Stimulated activated CD8-positive, alpha-beta memory T cell treated with anti-CD3 and anti-CD28 coated beads, Interleukin-15, amount 100 ng/mL, for 1 hour (primary cell): ENCODE results near the gene FOXA1.

Experiments
- DNase-seq: peaks from one replicate; pipeline ENCODE4 v3.0.0-alpha.2; 2020; ENCODE audit warnings: low read depth

FOXA1 gene

GRCh38 chr14:37594971-37595808 lies at the start of gene FOXA1, which contains the start of gene TTC6:
TSS of gene FOXA1 (minus strand) at chr14:37595249. CDS start at chr14:37594972, 277 bp downstream.
TSS of gene TTC6 (plus strand) at chr14:37595629. CDS start at chr14:37622065, 26,436 bp downstream.
- no peak for DNase-seq

- no peak for DNase-seq
These were observed 48.7 kb upstream of the FOXA1 start for GRCh38 chr14:37643701-37644100.

- no peak for DNase-seq
These were observed 47.1 kb upstream of the FOXA1 start for GRCh38 chr14:37642125-37642524.

DNA sequence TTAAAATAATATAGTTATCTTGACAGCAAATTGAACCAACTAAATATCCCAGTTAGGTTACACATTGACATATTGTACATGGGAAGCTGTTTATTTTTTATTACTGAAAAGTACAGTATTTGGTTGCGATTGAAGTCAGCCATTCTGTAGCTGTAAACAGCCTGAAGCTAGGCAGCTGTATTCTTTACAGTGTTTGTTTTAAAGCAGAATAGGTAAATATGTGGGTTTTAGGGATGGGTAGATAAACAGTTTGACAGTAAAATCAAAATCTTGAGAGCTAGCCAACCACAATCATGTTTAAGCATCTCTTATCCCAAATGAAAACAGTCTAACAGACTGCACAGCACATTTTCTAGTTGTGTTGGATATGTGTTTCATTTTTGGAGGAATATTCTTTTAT lies 46.1 kb upstream of the FOXA1 start:
- DNase-seq: no peak

DNA sequence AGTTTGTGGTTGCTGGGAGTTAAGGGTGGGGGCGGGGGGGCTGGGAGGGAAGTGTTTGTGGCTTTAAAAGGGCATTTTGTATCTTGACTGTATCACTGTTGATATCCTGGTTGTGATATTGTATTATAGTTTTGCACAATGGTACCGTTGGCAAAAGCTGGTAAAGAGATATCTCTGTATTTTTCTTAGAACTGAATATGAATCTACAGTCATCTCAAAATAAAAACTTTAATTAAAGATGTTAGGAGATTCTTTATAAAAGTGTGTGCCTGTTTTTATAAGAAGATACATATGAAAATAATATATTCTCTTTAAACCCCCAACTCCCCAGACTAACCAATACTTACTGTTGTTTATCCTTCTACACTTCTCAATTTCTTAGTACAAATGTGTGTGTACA lies 43.5 kb upstream of the FOXA1 start:
- no peak for DNase-seq

DNA sequence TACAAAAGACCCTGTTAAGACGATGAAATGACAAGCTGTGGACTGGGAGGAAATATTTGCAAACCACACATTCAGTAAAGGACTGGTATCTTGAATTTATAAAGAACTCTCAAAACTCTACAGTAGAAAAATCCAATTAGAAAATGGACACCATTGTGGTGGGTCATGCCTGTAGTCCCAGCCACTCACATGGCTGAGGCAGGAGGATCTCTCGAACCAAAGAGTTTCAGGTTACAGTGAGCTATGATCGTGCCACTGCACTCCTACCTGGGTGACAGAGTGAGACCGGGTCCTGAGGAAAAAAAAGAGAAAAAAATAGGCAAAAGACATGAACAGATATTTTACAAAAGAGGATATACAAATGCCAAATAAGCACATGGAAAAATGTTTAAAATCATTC lies 42.3 kb upstream of the FOXA1 start:
- no peak for DNase-seq

- no peak for DNase-seq
These were observed 30.8 kb upstream of the FOXA1 start for GRCh38 chr14:37625597-37626595.

DNA sequence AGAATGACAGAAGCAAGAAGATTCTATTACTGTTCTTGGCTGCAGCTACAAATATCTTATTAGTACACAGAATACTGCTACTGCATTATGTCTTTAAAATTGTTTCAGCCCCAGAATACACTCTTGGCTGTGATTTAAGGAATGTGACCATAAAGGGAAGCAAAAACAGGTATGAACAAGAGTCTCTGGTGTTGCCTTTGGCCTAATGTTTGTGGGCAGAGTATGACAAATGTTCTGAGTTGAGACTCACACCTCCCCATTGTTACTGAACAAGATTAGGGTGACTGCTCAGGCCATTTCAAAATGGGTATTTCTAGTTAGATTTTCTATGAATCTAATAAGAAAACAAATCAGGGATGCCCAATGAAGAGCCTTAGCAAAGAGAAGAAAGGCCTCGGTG lies 28.9 kb upstream of the FOXA1 start:
- no peak for DNase-seq

- DNase-seq: no peak
These were observed 28.4 kb upstream of the FOXA1 start for GRCh38 chr14:37623426-37623951.

GRCh38 chr14:37622231-37622923 lies 27.3 kb upstream of the FOXA1 start:
- no peak for DNase-seq

GRCh38 chr14:37620856-37621255 lies 25.8 kb upstream of the FOXA1 start:
- DNase-seq: no peak

- DNase-seq: no peak
These were observed 23.5 kb upstream of the FOXA1 start for GRCh38 chr14:37618498-37619028.

- no peak for DNase-seq
These were observed 22.9 kb upstream of the FOXA1 start for GRCh38 chr14:37617864-37618365.

- DNase-seq: no peak
These were observed 21.8 kb upstream of the FOXA1 start for GRCh38 chr14:37616853-37617252.

- DNase-seq: no peak
These were observed 20.7 kb upstream of the FOXA1 start for GRCh38 chr14:37615582-37616289.

GRCh38 chr14:37610945-37611523 lies 16.0 kb upstream of the FOXA1 start:
- no peak for DNase-seq

- no peak for DNase-seq
These were observed 13.6 kb upstream of the FOXA1 start for GRCh38 chr14:37608649-37609048.

- DNase-seq: no peak
These were observed 11.6 kb upstream of the FOXA1 start for GRCh38 chr14:37606678-37607077.

DNA sequence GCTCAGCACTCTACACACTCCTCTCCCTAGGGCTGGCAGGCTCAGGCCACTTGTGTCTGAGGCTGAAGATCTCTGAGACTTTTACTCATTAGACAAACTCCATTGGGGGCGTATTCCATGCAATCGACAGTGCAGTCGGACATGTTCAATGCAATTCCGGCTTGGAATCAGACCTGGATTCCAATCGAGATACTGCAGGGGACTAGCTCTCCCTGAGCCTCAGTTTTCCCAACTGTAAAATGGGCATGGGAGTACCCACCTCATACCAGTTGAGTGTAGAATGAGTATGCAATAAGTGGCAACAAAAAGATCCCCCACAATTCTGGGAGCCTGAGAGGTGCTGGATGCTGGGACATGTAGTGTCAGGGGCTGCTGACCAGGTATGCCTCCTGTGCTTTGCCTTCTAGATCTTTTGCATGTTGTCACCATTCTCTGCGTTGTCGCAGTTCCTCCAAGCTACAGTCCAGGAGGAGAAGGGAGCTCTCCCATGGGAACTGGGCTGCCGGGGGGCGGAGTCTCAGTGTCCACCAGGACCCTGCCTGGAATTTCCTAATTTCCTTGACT lies 8.7 kb upstream of the FOXA1 start:
- no peak for DNase-seq
